Caco-2 (cell line): ENCODE results near the gene KLF16. TPM values are rescaled to one million over a fixed set of nuclear protein-coding genes. Genes with fewer than 3 reads are reported as not detected.

ENCODE experiments used
- BruUV-seq: library from RNA; stranded (reverse); fragments of 400-500 nt; replicated peaks from 2 replicates; lab custom pipeline; 2021; lab: Mats Ljungman, UMichigan
- CTCF ChIA-PET: fragments of 300-600 bp; sonication (Branson Sonifier 250); formaldehyde crosslinking; loops from one replicate; lab custom pipeline; 2022; ENCODE audit warnings: antibody characterized with exemption; lab: Charles Lee
- POLR2A ChIA-PET: fragments of 300-600 bp; sonication (Branson Sonifier 250); formaldehyde crosslinking; loops from one replicate; lab custom pipeline; 2022; ENCODE audit warnings: antibody characterized with exemption; lab: Charles Lee
- DNase-seq, 2 experiments: peaks; one replicate each; pipeline versions ENCODE4 v3.0.0 to v3.0.0-alpha.2; 2020 to 2022
- H3K27me3 ChIP-seq: replicated peaks from 2 replicates; pipeline ENCODE4 v1.6.0; 2011; ENCODE audit warnings: low read length; ENCODE audit not compliant: control insufficient read depth, insufficient read depth
- H3K36me3 ChIP-seq: 2 replicates; pipeline ENCODE4 v1.5.1; 2011; ENCODE audit warnings: low read length; ENCODE audit not compliant: control insufficient read depth, insufficient read depth
- H3K4me1 ChIP-seq: fragments of 250-450 bp; sonication (Bioruptor Pico); 2 replicates; pipeline ENCODE4 v1.5.1; 2020; ENCODE audit warnings: mild to moderate bottlenecking
- H3K4me3 ChIP-seq: 2 replicates; pipeline ENCODE4 v1.5.1; 2011; ENCODE audit warnings: low read depth, mild to moderate bottlenecking, control low read depth, low read length
- H3K9me3 ChIP-seq: fragments of 250-450 bp; sonication (Bioruptor Pico); 2 replicates; pipeline ENCODE4 v1.5.1; 2020; ENCODE audit warnings: mild to moderate bottlenecking, moderate library complexity
- H3K27ac Mint-ChIP-seq: one replicate; pipeline ENCODE4 v1.8.0; 2022; ENCODE audit warnings: mixed read lengths; ENCODE audit not compliant: unreplicated experiment
- H3K27me3 Mint-ChIP-seq: one replicate; pipeline ENCODE4 v1.8.0; 2022; ENCODE audit warnings: mixed read lengths; ENCODE audit not compliant: insufficient read depth, unreplicated experiment
- H3K36me3 Mint-ChIP-seq: one replicate; pipeline ENCODE4 v1.8.0; 2022; ENCODE audit warnings: mild to moderate bottlenecking, mixed read lengths; ENCODE audit not compliant: insufficient read depth, unreplicated experiment
- H3K4me1 Mint-ChIP-seq: one replicate; pipeline ENCODE4 v1.8.0; 2022; ENCODE audit warnings: low read depth, mixed read lengths; ENCODE audit not compliant: unreplicated experiment
- H3K4me3 Mint-ChIP-seq: one replicate; pipeline ENCODE4 v1.8.0; 2022; ENCODE audit warnings: mild to moderate bottlenecking, moderate library complexity, mixed read lengths; ENCODE audit not compliant: unreplicated experiment
- H3K9me3 Mint-ChIP-seq: one replicate; pipeline ENCODE4 v1.8.0; 2022; ENCODE audit warnings: mixed read lengths; ENCODE audit not compliant: unreplicated experiment
- intact Hi-C: fragments of 100-400 bp; cut with micrococcal nuclease; formaldehyde crosslinking; loops from one replicate; pipeline ENCODE4 v1.10.0; 2022; ENCODE audit not compliant: unreplicated experiment
- total RNA-seq: library from RNA; stranded (reverse); gene quantifications from 2 replicates; pipeline ENCODE4 v1.2.3, GENCODE V29; 2022
- TF ChIP-seq, protein P1 (sequence below), 2 experiments: fragments of 200-600 bp in 1 of 2; IDR thresholded peaks; 1 replicate in 1 of 2; 2 replicates in 1 of 2; pipeline versions ENCODE4 v1.5.1 to v1.8.0; 2011 to 2022; ENCODE audit warnings: antibody characterized with exemption in 1 of 2, control low read depth in 1 of 2, inconsistent platforms in 1 of 2, low read depth in 1 of 2, low read length in 1 of 2, mild to moderate bottlenecking in 1 of 2, moderate library complexity in 1 of 2; ENCODE audit not compliant: insufficient read depth in 1 of 2, severe bottlenecking in 1 of 2, unreplicated experiment in 1 of 2

Gene KLF16
- total RNA-seq, 1 experiment from 2014 or later: 26.8 TPM

DNA sequence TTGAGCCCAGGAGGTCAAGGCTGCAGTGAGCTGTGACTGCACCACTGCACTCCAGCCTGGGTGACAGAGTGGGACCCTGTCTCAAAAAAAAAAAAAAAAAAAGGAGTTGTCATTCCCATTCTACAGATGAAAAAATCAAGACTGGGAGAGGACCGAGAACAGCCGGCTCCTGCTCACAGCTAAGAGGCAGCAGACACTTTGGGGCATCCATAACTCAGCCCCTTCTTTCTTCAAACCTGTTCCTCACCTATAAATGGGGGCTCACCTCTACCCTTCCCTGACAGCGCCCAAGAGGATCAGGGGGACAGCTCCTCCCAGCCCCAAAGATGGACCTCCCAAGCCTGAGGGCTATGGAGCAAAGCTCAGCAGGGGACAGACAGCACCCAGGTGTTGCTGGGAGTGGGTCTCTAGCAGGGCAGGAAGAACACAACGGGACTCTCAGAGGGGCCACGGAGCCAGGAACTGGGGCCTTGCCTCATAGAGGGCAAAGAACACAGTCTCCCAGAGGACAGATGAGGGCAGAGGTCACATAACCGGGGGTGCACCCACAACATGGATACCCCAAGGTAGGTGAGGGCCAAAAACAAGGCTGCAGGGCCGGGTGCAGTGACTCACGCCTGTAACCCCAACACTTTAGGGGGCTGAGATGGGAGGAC lies 3.4 kb upstream of the KLF16 start:
- TF ChIP-seq, protein P1, sequence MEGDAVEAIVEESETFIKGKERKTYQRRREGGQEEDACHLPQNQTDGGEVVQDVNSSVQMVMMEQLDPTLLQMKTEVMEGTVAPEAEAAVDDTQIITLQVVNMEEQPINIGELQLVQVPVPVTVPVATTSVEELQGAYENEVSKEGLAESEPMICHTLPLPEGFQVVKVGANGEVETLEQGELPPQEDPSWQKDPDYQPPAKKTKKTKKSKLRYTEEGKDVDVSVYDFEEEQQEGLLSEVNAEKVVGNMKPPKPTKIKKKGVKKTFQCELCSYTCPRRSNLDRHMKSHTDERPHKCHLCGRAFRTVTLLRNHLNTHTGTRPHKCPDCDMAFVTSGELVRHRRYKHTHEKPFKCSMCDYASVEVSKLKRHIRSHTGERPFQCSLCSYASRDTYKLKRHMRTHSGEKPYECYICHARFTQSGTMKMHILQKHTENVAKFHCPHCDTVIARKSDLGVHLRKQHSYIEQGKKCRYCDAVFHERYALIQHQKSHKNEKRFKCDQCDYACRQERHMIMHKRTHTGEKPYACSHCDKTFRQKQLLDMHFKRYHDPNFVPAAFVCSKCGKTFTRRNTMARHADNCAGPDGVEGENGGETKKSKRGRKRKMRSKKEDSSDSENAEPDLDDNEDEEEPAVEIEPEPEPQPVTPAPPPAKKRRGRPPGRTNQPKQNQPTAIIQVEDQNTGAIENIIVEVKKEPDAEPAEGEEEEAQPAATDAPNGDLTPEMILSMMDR (IDR thresholded peaks at IDR 0.05; ENCODE audit: insufficient read depth in 1 of 2, low read depth in 1 of 2, low read length in 1 of 2, severe bottlenecking in 1 of 2, unreplicated experiment in 1 of 2): no peak
- Mint-ChIP-seq H3K27ac (no peak overlapping the region), H3K4me3 (no peak overlapping the region), H3K27me3 (no peaks in the 10 kb centered on the region), H3K4me1 (no peaks in the 10 kb centered on the region), H3K36me3 (peaks cover 16% of the 10 kb centered on the region), H3K9me3 (no peaks in the 10 kb centered on the region)
- no peak for DNase-seq
- Histone ChIP-seq H3K4me1 (peaks cover 5% of the 10 kb centered on the region; the same call in 1 of the 2 replicates), H3K4me3 (no peak overlapping the region), H3K9me3 (no peaks in the 10 kb centered on the region), H3K36me3 (no peaks in the 10 kb centered on the region; the same call in 1 of the 2 replicates), H3K27me3 (no peaks in the 10 kb centered on the region)
- intact Hi-C loops: no loop called here
- POLR2A ChIA-PET: no interaction called here
- CTCF ChIA-PET: interaction anchor here (1.1 kb wide), 1 partner anchor 9 kb away, joined by 5 read pairs; no protein-coding TSS in a partner anchor
- BruUV-seq: no TSS peak

DNA sequence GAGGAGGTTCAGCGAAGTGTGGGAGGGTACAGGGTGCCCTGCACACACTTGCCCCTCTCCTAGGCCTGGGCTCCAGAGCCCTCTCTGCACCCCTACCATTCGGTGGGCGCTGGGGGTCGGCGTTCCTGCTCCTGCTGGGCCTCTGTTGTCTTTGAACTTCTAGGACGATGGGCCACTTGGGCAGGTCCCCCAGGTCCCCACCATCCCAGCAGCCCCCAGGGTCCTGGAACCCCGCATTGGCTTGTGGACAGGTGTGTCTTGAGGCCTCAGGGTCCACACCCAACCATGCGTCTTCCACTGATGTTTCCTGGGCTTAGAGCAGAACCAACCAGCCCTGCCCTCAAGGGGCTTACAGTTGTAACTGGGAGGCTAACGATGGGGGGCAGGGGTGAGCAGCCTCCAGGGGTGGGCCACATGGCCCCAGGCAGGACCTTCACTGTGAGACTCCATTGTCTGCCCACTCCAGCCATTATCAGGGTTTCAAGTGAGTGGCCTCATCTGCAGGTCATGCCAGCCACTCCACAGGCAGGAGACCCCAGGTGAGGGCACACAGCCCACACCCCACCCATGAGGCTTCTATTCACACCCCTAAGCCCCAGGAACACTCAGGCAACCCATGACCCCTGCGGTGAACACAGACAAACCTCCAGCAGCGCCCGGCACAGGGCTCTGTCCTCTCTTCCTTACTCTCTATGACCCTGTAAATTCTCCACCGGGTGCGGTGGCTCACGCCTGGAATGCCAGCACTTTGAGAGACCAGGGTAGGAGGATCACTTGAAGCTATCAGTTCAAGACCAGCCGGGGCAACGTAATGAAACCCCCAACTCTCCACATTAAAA lies 2.0 kb upstream of the KLF16 start:
- Mint-ChIP-seq H3K9me3 (no peaks in the 10 kb centered on the region), H3K4me3 (peak overlapping the region; percentile 67), H3K27ac (no peak overlapping the region), H3K27me3 (no peaks in the 10 kb centered on the region), H3K36me3 (peaks cover 20% of the 10 kb centered on the region), H3K4me1 (peaks cover 5% of the 10 kb centered on the region)
- Histone ChIP-seq H3K4me1 (peaks cover 19% of the 10 kb centered on the region), H3K36me3 (no peaks in the 10 kb centered on the region; the same call in 1 of the 2 replicates), H3K9me3 (no peaks in the 10 kb centered on the region), H3K27me3 (no peaks in the 10 kb centered on the region), H3K4me3 (peak overlapping the region; percentile 64)
- DNase-seq: no peak
- TF ChIP-seq, protein P1 (IDR thresholded peaks at IDR 0.05; ENCODE audit: insufficient read depth in 1 of 2, low read depth in 1 of 2, low read length in 1 of 2, severe bottlenecking in 1 of 2, unreplicated experiment in 1 of 2): no peak
- intact Hi-C loops: no loop called here
- ChIA-PET POLR2A (interaction anchor here (0.6 to 1.5 kb wide), 5 partner anchors 10 to 26 kb away, joined by 3 to 12 read pairs (median 10); partner anchors contain the start of gene ABHD17A), CTCF (interaction anchor here (0.9 to 1.3 kb wide), 8 partner anchors 10 to 63 kb away, joined by 3 to 8 read pairs (median 4); partner anchors contain the start of gene ABHD17A)
- BruUV-seq: no TSS peak
